H1 (cell line): ENCODE data around the gene TK1. TPM values are rescaled to one million over a fixed set of nuclear protein-coding genes. Genes with fewer than 3 reads are reported as not detected.

Experiments
- NANOG ChIP-seq: IDR thresholded peaks from 2 replicates; pipeline ENCODE4 v1.6.1; 2011; ENCODE audit warnings: low read length, low read depth, mild to moderate bottlenecking, inconsistent platforms; ENCODE audit not compliant: insufficient read depth, poor library complexity, severe bottlenecking
- polyA plus RNA-seq, 7 experiments: library from polyadenylated mRNA; depleted of rRNA in 3 of 7; stranded (reverse) in 5 of 7; unstranded in 2 of 7; fragments of >200 nt in 5 of 7; fragments of 200-250 nt in 2 of 7; gene quantifications; 1 replicate in 5 of 7; 2 replicates in 1 of 7; 4 replicates in 1 of 7; pipeline versions ENCODE4 v1.2.1 to v1.2.3, GENCODE V29; 2011 to 2013; ENCODE audit warnings: missing spikeins in 2 of 7, mixed read lengths in 2 of 7
- total RNA-seq: library from RNA; stranded (reverse); fragmentation: NEBNext Ultra II Directional; extraction: Animal tissue kit (Norgen Biotek cat#: 25700); gene quantifications from 2 replicates; pipeline ENCODE4 v1.2.1, GENCODE V29; 2021
- TF ChIP-seq, protein P1 (sequence below): IDR thresholded peaks from 2 replicates; pipeline ENCODE4 v1.6.1; 2011; ENCODE audit warnings: low read length, improper control_type of control experiment

TK1 gene
- total and polyA plus RNA-seq, 2 of the 8 experiments (the other 6 are each of a cell fraction or from before 2014, with no cell fraction given) = 66.9 to 147 TPM

GRCh38 chr17:78206298-78206697 lies 19.4 kb upstream of the TK1 start (continued):
- TF ChIP-seq, protein P1, sequence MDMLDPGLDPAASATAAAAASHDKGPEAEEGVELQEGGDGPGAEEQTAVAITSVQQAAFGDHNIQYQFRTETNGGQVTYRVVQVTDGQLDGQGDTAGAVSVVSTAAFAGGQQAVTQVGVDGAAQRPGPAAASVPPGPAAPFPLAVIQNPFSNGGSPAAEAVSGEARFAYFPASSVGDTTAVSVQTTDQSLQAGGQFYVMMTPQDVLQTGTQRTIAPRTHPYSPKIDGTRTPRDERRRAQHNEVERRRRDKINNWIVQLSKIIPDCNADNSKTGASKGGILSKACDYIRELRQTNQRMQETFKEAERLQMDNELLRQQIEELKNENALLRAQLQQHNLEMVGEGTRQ = no peak
- TF ChIP-seq NANOG = no peak
- TF ChIP-seq, all 59 proteins: peak for 2
